Cortex of kidney (tissue), 1 donor: Measurements from ENCODE around the gene GCSAML.

Experiments used
- DNase-seq: peaks from one replicate; lab custom pipeline; 2025; lab: John Stamatoyannopoulos, UW

The GCSAML gene

GRCh38 chr1:247574664-247575063 is 25.7 kb downstream of the GCSAML start:
- DNase-seq = no peak

DNA sequence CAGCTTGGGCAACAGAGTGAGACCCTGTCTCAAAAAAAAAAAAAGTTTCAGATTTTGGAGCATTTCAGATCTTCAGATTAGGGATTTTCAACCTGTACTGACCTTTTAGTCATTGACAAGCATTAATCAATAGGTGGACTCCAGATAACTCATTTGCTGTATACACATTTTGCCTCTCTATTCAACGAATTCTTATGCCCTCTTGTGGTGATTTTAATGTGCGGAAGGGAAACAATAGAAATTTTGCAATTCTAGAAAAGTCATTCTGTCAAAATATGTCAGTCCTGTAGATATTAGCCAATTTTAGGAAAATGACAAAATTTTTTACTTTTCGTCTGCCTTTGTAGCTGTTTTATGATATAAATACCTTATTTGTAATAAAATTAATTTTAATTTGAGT is 27.6 kb downstream of the GCSAML start:
- no peak for DNase-seq

DNA sequence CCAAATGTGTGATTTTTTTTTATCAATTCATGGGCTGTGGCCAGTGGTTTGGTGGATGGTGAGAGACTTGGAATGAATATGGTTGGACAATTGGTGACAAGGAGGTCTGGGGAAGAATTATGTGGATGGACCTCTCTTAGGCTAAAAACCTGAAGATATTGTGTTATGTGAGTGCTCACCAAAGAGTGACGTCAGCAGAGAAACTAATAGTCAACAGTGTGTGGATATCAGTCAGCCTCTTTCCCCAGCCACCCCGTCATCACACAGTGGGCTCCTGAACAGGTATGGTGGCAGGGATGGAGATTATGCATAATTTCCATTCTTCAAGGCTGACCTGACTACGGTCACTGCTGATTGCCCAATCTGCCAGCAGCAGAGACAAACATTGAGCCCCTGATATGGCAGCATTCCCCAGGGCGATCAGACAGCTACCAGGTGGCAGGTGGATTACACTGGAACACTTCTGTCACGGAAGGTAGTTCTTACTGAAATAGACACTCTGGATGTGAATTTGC is 30.1 kb downstream of the GCSAML start:
- DNase-seq = no peak

DNA sequence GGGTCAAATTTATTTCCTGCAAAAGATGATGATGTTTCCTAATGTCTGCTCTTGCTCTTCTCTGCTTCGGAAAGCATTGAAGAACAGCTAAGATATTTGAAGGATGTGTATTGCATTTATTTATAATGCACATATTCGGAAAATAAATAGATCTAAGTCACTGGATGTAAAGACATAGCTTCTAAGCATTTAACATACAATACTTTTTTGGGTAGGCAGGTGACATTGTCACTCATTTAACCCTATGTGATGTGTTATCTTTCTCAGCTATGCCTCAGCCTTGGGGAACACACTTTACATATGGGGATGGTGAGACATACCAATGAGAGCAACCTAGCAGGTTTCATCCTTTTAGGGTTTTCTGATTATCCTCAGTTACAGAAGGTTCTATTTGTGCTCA is 39.1 kb downstream of the GCSAML start, which contains the start of gene OR2G2:
Gene OR2G2 (plus strand): TSS at position 301 of the 400 bp plus-strand sequence. CDS start 0 bp downstream, at position 301.
- no peak for DNase-seq

DNA sequence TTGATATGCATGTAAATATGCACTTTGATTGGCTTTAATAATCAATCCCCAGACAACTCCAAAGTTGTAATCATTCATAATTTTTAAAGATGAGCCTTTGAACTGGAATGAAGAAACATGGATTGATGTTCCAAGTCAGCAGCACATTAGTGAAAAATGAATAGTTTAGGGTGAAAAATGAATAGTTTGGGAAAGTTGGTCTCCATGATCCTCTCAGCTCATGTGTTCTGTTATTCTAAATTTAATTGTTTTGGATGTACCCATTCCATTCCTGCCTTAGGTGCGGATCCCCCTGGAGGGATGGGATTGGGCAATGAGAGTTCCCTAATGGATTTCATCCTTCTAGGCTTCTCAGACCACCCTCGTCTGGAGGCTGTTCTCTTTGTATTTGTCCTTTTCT is 56.4 kb downstream of the GCSAML start, which contains the start of gene OR2G3:
Gene OR2G3 (plus strand): TSS at position 301 of the 400 bp plus-strand sequence. CDS start 0 bp downstream, at position 301.
- no peak for DNase-seq

DNA sequence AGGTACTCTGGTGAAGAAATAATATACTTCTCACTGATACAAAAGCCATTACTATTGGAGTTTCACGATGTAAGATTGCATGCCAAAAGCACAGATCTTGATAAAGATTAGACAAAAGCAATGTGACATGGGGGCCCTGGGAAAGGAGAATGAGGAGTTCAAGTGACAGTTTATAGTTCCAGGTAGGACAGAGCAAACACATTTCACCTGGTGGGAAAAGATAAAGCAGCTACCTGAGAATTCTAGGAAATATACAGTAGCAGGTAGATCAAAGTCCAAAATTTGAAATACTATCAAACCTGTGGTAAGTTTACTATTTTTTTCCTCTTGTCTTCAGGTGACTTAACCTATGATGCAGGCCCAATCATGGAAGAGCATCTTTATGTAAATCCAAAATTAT is 64.5 kb downstream of the GCSAML start:
- no peak for DNase-seq

DNA sequence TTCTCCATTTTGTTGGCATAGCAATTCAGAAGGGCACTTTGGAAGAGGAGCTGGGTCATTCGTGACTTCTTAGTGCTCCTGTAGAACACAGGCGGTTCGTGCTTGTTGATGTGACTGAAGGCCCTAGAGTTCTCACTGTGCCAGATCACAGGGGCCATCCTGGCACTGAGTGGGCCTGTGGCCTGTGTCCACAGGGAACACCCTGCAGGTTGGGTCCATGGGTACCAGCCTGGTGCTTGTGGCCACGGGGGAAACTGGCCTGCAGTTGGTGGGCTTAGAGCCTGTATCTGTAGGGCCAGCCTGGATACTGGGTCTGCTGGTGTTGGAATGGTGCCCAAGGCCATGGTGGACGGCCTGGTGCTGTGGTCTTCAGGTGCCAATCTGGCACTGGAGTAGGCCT is 65.7 kb downstream of the GCSAML start:
- no peak for DNase-seq
